GM12878 (cell line): ENCODE results near the gene SRGAP2C. TPM values are rescaled to one million over a fixed set of nuclear protein-coding genes. Genes with fewer than 3 reads are reported as not detected.
"Not testable (repeated sequence)": the region's sequence is repeated elsewhere in the genome, so short reads cannot be mapped to it uniquely, and the experiment has no call there.

Experiments
- ATAC-seq: fragments of 200-7000 bp; cut with Tn5 transposase; 3 replicates; pipeline ENCODE4 v1.9.1; 2020; ENCODE audit warnings: mild to moderate bottlenecking, moderate library complexity
- BruUV-seq: library from RNA; stranded (reverse); fragments of 400-500 nt; replicated peaks from 2 replicates; lab custom pipeline; 2021; lab: Mats Ljungman, UMichigan
- CTCF ChIA-PET: fragments of 300-600 bp; sonication (Branson Sonifier 250); formaldehyde crosslinking; extraction: SDS; loops from one replicate; lab custom pipeline; 2021; ENCODE audit warnings: inconsistent platforms; lab: Yijun Ruan, JAX
- POLR2A ChIA-PET: fragments of 350-600 bp; formaldehyde crosslinking; extraction: SDS; loops from one replicate; lab custom pipeline; 2021; ENCODE audit warnings: inconsistent platforms; lab: Charles Lee
- RAD21 ChIA-PET: fragments of 300-600 bp; sonication (Branson Sonifier 250); formaldehyde crosslinking; loops from one replicate; lab custom pipeline; 2023; ENCODE audit warnings: antibody characterized with exemption; ENCODE audit not compliant: unreplicated experiment; lab: Charles Lee
- SMC1A ChIA-PET: fragments of 300-600 bp; sonication (Branson Sonifier 250); formaldehyde crosslinking; loops from one replicate; lab custom pipeline; 2023; ENCODE audit not compliant: unreplicated experiment, uncharacterized antibody; lab: Charles Lee
- DNase-seq: peaks from one replicate; pipeline ENCODE4 v3.0.0-alpha.2; 2011; ENCODE audit warnings: low read depth, low spot score
- FAIRE-seq: peaks from 3 replicates; lab custom pipeline; 2011; peaks lifted over from hg19 to GRCh38; lab: Jason Lieb, UNC
- H2AFZ ChIP-seq: 2 replicates; pipeline ENCODE4 v1.6.0; 2011; ENCODE audit warnings: low read depth, low read length, control low read depth; ENCODE audit not compliant: control insufficient read depth
- H3K27ac ChIP-seq: 2 replicates; pipeline ENCODE4 v1.5.1; 2011; ENCODE audit warnings: control low read depth; ENCODE audit not compliant: control insufficient read depth, insufficient read depth
- H3K27me3 ChIP-seq, 2 experiments: replicated peaks in 1 of 2; 2 replicates each; pipeline versions ENCODE4 v1.6.0 to v1.6.1; 2011; ENCODE audit warnings: low read length in 1 of 2; ENCODE audit not compliant: control insufficient read depth in 2 of 2, insufficient read depth in 2 of 2
- H3K36me3 ChIP-seq, 2 experiments: 2 replicates each; pipeline ENCODE4 v1.5.1; 2011; ENCODE audit warnings: low read length in 1 of 2; ENCODE audit not compliant: control insufficient read depth in 2 of 2, insufficient read depth in 2 of 2
- H3K4me1 ChIP-seq: 2 replicates; pipeline ENCODE4 v1.6.1; 2011; ENCODE audit warnings: mild to moderate bottlenecking, low read length, moderate library complexity, mixed read lengths; ENCODE audit not compliant: control insufficient read depth, insufficient read depth
- H3K4me2 ChIP-seq: 2 replicates; pipeline ENCODE4 v1.6.0; 2011; ENCODE audit warnings: control low read depth; ENCODE audit not compliant: control insufficient read depth, insufficient read depth
- H3K4me3 ChIP-seq: fragments of 200-600 bp; sonication (generic); 2 replicates; pipeline ENCODE4 v1.5.1; 2016
- H3K79me2 ChIP-seq: 2 replicates; pipeline ENCODE4 v1.6.0; 2011; ENCODE audit warnings: low read length; ENCODE audit not compliant: control insufficient read depth, insufficient read depth
- H3K9ac ChIP-seq: 2 replicates; pipeline ENCODE4 v1.8.0; 2011; ENCODE audit warnings: low read length, control low read depth, mixed read lengths; ENCODE audit not compliant: control insufficient read depth, insufficient read depth
- H3K9me3 ChIP-seq: replicated peaks from 3 replicates; pipeline ENCODE4 v1.5.1; 2011; ENCODE audit warnings: mild to moderate bottlenecking, low read length; ENCODE audit not compliant: control insufficient read depth, insufficient read depth
- H4K20me1 ChIP-seq: 2 replicates; pipeline ENCODE4 v1.6.0; 2011; ENCODE audit not compliant: control insufficient read depth, insufficient read depth
- RFX5 ChIP-seq: IDR thresholded peaks from 2 replicates; pipeline ENCODE4 v1.6.1; 2011; ENCODE audit warnings: low read depth, low read length, improper control_type of control experiment
- WGBS: methylation state at CpG from one replicate; pipeline ENCODE4 v1.1.6; 2016; ENCODE audit warnings: low lambda C conversion rate; ENCODE audit not compliant: insufficient replicate concordance, insufficient coverage; ENCODE audit errors: missing lambda C conversion rate; 5-methylcytosine and 5-hydroxymethylcytosine counted together
- in situ Hi-C: fragments of 300-500 bp; cut with MboI; formaldehyde crosslinking; loops from 9 replicates; pipeline ENCODE4 v1.14.3; 2018; ENCODE audit warnings: mixed read lengths
- intact Hi-C: fragments of 100-400 bp; cut with micrococcal nuclease; formaldehyde crosslinking; loops from one replicate; pipeline ENCODE4 v1.14.2; 2022; ENCODE audit not compliant: unreplicated experiment
- polyA plus RNA-seq, 11 experiments: library from polyadenylated mRNA; depleted of rRNA in 4 of 11; unstranded in 6 of 11; stranded (reverse) in 5 of 11; fragments of >200 nt; fragmentation: Nextera tagmentation in 4 of 11; fragmentation: Illumina TruSeq in 1 of 11; extraction: Ambion mirVana in 4 of 11; extraction: Trizol in 1 of 11; gene quantifications; 1 replicate in 1 of 11; 2 replicates in 10 of 11; pipeline versions ENCODE4 v1.2.1 to v1.2.3, GENCODE V29; 2011 to 2016; ENCODE audit warnings: inconsistent platforms in 2 of 11, missing spikeins in 2 of 11, low read depth in 1 of 11
- total RNA-seq, 4 experiments: library from RNA; depleted of rRNA in 3 of 4; stranded (reverse); fragments of >200 nt in 3 of 4; fragmentation: Illumina TruSeq in 1 of 4; extraction: Trizol in 1 of 4; gene quantifications; 2 replicates each; pipeline versions ENCODE4 v1.2.1 to v1.2.3, GENCODE V29; 2013 to 2021

The SRGAP2C gene
- total and polyA plus RNA-seq, 10 of the 15 experiments (the other 5 are each of a cell fraction or from before 2014, with no cell fraction given): 0.82 to 7.6 (median 2.3) TPM

DNA sequence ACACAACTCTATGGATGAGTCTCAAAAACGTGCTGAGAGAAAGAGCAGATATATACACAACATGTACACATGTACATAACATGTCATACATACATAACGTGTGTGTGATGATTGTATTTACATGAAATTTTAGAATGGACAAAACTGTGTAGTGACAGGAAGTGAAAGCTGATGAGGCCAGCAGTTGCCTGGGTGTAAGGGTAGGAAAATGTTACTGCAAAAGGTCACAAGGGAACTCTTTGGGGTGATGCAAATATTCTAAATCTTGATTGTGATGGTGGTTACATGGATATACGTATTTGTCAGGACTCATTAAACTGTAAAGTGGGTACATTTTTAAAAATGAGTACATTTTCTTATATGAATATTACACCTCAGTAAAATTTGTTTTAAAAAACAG, 236.7 kb downstream of the SRGAP2C start:
- H3K4me1 ChIP-seq, H2AFZ ChIP-seq, BruUV-seq, H3K36me3 ChIP-seq, H3K27me3 ChIP-seq, RAD21 ChIA-PET, H3K4me2 ChIP-seq, CTCF ChIA-PET, H3K9me3 ChIP-seq, FAIRE-seq, intact Hi-C loops, POLR2A ChIA-PET, H3K4me3 ChIP-seq, in situ Hi-C loops, H3K27ac ChIP-seq, SMC1A ChIA-PET, H3K9ac ChIP-seq, H4K20me1 ChIP-seq, H3K79me2 ChIP-seq, DNase-seq: not testable (repeated sequence)
- 2% methylated on average over 3 of the region's 3 CpGs for WGBS
- 0 out of 2 replicates have a peak, but pooled peaks have one; percentile 16 for TF ChIP-seq RFX5
- ATAC-seq: peak; percentile 46

DNA sequence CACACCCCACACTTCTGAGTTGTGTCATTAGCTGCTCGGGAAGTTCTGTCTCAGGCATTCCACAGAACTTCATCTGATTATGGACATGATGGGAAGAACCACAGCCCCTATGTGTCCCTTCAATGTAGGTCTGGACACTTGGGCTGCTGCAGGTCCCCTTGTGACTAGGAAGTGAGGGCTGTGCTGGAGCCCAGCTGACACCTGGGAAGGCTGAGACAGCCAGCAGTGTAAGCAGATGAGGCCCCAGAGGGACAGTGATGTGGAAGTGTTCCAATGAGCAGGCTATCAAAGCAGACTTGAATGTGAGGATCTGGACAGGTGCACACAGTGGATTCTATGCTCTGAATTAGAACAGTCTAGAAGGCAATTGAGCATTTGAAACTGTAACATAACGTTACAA, 239.2 kb downstream of the SRGAP2C start:
- H4K20me1 ChIP-seq, CTCF ChIA-PET, H3K4me2 ChIP-seq, H3K4me3 ChIP-seq, ATAC-seq, intact Hi-C loops, POLR2A ChIA-PET, H3K27me3 ChIP-seq, FAIRE-seq, H3K4me1 ChIP-seq, RAD21 ChIA-PET, H3K79me2 ChIP-seq, H2AFZ ChIP-seq, H3K27ac ChIP-seq, DNase-seq, BruUV-seq, H3K9me3 ChIP-seq, SMC1A ChIA-PET, H3K9ac ChIP-seq, in situ Hi-C loops, H3K36me3 ChIP-seq: not testable (repeated sequence)
- WGBS: 42% methylated on average over 2 of the region's 2 CpGs

DNA sequence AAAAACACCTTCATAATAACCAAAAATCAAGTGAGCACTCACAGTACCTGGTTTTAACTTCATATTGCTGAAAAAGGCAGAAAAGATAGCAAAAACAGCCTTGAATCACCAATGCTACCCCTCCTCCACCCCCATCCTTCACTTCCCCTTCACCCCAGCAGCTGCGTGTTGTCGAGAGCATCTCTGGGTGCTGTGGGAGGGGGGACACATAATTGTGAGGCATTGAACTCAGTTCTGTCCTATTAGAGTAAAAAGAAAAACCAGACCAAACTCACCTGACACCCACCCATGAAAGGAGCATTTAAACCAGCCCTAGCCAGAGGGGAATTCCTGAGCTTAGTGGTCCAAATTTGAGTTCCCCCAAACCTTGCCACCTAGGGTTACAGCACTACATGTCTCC, 248.7 kb downstream of the SRGAP2C start:
- H3K9ac ChIP-seq, H3K36me3 ChIP-seq, CTCF ChIA-PET, H3K9me3 ChIP-seq, H2AFZ ChIP-seq, RAD21 ChIA-PET, H3K79me2 ChIP-seq, in situ Hi-C loops, BruUV-seq, H4K20me1 ChIP-seq, SMC1A ChIA-PET, intact Hi-C loops, POLR2A ChIA-PET, DNase-seq, H3K27me3 ChIP-seq, FAIRE-seq, H3K27ac ChIP-seq, H3K4me1 ChIP-seq, ATAC-seq, H3K4me2 ChIP-seq, H3K4me3 ChIP-seq: not testable (repeated sequence)
- WGBS: 45% methylated on average over 2 of the region's 2 CpGs

DNA sequence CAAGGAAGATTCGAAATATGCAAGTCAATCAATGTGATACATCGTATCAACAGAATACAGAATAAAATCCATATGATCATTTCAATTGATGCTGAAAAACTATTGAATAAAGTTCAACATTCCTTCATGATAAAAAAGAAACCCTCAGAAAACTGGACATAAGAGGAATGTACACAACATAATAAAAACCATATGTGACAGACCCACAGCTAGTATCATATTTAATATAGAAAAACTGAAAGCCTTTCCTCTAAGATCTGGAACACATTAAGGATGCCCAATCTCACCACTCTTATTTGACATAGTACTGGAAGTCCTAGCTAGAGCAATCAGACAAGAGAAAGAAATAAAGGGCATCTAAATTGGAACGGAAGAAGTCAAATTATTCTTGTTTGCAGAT, 254.1 kb downstream of the SRGAP2C start:
- ATAC-seq, H3K9ac ChIP-seq, H4K20me1 ChIP-seq, POLR2A ChIA-PET, FAIRE-seq, SMC1A ChIA-PET, DNase-seq, H3K4me3 ChIP-seq, H3K4me1 ChIP-seq, H3K36me3 ChIP-seq, H3K9me3 ChIP-seq, BruUV-seq, H3K27ac ChIP-seq, in situ Hi-C loops, H3K79me2 ChIP-seq, CTCF ChIA-PET, RAD21 ChIA-PET, H3K4me2 ChIP-seq, intact Hi-C loops, H3K27me3 ChIP-seq, H2AFZ ChIP-seq: not testable (repeated sequence)
- WGBS: 29% methylated on average over 3 of the region's 3 CpGs
